Neural cell (in vitro differentiated cells): ENCODE results near the gene MED27.

Experiments
- EP300 ChIP-seq: fragments of 450-650 bp; conservative IDR thresholded peaks from 2 replicates; pipeline ENCODE4 v1.6.1; 2014; ENCODE audit warnings: antibody characterized with exemption, mild to moderate bottlenecking, moderate library complexity; ENCODE audit not compliant: poor library complexity, severe bottlenecking
- EZH2 ChIP-seq: fragments of 200-600, 300-800 bp; shearing (Covaris generic), sonication (generic); IDR thresholded peaks from 2 replicates; pipeline ENCODE4 v1.6.1; 2014; ENCODE audit warnings: antibody characterized with exemption, low read length, borderline replicate concordance, mild to moderate bottlenecking; ENCODE audit not compliant: insufficient read depth, poor library complexity, severe bottlenecking
- MXI1 ChIP-seq: fragments of 450-650 bp; conservative IDR thresholded peaks from 2 replicates; pipeline ENCODE4 v1.6.1; 2014; ENCODE audit warnings: antibody characterized with exemption, mild to moderate bottlenecking; ENCODE audit not compliant: poor library complexity, severe bottlenecking
- POLR2AphosphoS5 ChIP-seq: IDR thresholded peaks from 2 replicates; pipeline ENCODE4 v1.6.1; 2012
- RAD21 ChIP-seq: fragments of 450-650 bp; conservative IDR thresholded peaks from 2 replicates; pipeline ENCODE4 v1.6.1; 2014; ENCODE audit warnings: antibody characterized with exemption, mild to moderate bottlenecking, moderate library complexity
- REST ChIP-seq: IDR thresholded peaks from 2 replicates; pipeline ENCODE4 v1.6.1; 2012; ENCODE audit warnings: borderline replicate concordance
- SMC3 ChIP-seq: fragments of 450-650 bp; conservative IDR thresholded peaks from 2 replicates; pipeline ENCODE4 v1.6.1; 2014; ENCODE audit warnings: antibody characterized with exemption, mild to moderate bottlenecking, moderate library complexity; ENCODE audit not compliant: poor library complexity
- TAF1 ChIP-seq: IDR thresholded peaks from 2 replicates; pipeline ENCODE4 v1.6.1; 2012; ENCODE audit warnings: low read depth
- TF ChIP-seq, protein P1 (sequence below): fragments of 450-650 bp; IDR thresholded peaks from 2 replicates; pipeline ENCODE4 v1.5.1; 2014; ENCODE audit warnings: antibody characterized with exemption, mild to moderate bottlenecking, moderate library complexity; ENCODE audit not compliant: poor library complexity, severe bottlenecking

GRCh38 chr9:132043708-132044107 lies 36.0 kb downstream of the MED27 start:
- no peak for TF ChIP-seq POLR2AphosphoS5
- TF ChIP-seq REST, result no peak
- no peak for TF ChIP-seq TAF1
- TF ChIP-seq, protein P1, sequence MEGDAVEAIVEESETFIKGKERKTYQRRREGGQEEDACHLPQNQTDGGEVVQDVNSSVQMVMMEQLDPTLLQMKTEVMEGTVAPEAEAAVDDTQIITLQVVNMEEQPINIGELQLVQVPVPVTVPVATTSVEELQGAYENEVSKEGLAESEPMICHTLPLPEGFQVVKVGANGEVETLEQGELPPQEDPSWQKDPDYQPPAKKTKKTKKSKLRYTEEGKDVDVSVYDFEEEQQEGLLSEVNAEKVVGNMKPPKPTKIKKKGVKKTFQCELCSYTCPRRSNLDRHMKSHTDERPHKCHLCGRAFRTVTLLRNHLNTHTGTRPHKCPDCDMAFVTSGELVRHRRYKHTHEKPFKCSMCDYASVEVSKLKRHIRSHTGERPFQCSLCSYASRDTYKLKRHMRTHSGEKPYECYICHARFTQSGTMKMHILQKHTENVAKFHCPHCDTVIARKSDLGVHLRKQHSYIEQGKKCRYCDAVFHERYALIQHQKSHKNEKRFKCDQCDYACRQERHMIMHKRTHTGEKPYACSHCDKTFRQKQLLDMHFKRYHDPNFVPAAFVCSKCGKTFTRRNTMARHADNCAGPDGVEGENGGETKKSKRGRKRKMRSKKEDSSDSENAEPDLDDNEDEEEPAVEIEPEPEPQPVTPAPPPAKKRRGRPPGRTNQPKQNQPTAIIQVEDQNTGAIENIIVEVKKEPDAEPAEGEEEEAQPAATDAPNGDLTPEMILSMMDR, result no peak
- no peak for TF ChIP-seq MXI1
- TF ChIP-seq EZH2, result no peak
- no peak for TF ChIP-seq RAD21
- no peak for TF ChIP-seq EP300
- no peak for TF ChIP-seq SMC3
